NB4 (cell line): ENCODE measurements around the gene FAM193A.
"Not testable (repeated sequence)": the region's sequence is repeated elsewhere in the genome, so short reads cannot be mapped to it uniquely, and the experiment has no call there.

Experiments used
- DNase-seq: peaks from one replicate; pipeline ENCODE4 v3.0.0; 2010; ENCODE audit warnings: low read depth
- H3K4me3 ChIP-seq: one replicate; pipeline ENCODE4 v1.5.1; 2011; ENCODE audit warnings: mild to moderate bottlenecking, low read depth, low read length, moderate library complexity
- CTCF ChIP-seq: IDR thresholded peaks from one replicate; pipeline ENCODE4 v1.5.1; 2012; ENCODE audit warnings: low read depth, low read length
- MYC ChIP-seq: IDR thresholded peaks from 2 replicates; pipeline ENCODE4 v1.6.1; 2011; ENCODE audit warnings: low read depth, low read length
- POLR2A ChIP-seq: IDR thresholded peaks from 2 replicates; pipeline ENCODE4 v1.6.1; 2011; ENCODE audit warnings: mild to moderate bottlenecking; ENCODE audit not compliant: insufficient read length; ENCODE audit errors: extremely low read depth
- TF ChIP-seq, protein P1 (sequence below): IDR thresholded peaks from 2 replicates; pipeline ENCODE4 v1.6.1; 2011; ENCODE audit warnings: low read depth, low read length

Gene FAM193A

DNA sequence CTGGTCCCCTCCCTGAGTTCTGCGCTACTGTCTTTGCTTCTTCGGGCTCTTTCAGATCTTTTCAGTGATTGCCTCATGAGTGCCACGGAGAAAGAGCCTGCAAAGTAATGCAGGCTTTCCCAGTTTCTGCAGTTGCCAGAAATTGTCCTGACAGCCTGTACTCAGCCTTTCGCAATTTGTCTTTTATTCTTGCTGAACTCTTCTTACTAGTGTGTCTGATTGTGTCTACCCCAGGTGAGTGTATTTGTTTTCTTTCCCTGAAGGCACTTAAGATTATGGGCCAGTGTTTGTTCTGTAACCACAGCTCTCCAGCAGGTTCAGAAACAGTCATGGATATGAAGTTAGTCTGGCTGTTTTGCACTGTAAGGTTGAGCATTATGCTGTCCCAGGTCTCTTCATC is 47.1 kb downstream of the FAM193A start:
- TF ChIP-seq, protein P1, sequence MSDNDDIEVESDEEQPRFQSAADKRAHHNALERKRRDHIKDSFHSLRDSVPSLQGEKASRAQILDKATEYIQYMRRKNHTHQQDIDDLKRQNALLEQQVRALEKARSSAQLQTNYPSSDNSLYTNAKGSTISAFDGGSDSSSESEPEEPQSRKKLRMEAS: no peak
- TF ChIP-seq CTCF (no peak), MYC (no peak), POLR2A (no peak)
- DNase-seq: no peak
- no peak overlapping the region for H3K4me3 ChIP-seq

DNA sequence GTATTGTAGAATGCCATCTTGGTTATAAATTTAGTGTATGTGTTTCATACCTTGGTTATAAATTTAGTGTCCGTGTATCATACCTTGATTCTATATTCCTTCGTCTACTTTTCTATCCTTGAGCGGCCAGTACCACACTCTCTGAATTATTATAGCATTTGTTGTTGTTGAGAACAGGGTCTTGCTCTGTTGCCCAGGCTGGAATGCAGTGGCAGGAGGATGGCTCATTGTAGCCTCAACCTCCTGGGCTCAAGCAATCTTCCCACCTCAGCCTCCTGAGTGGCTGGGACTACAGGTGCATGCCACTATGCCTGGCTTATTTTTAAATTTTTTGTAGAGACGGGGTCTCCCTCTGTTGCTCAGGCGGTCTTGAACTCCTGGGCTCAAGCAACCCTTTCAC is 50.1 kb downstream of the FAM193A start:
- DNase-seq: no peak
- H3K4me3 ChIP-seq: no peak overlapping the region
- TF ChIP-seq MYC (no peak), CTCF (no peak), POLR2A (no peak)
- TF ChIP-seq, protein P1: no peak

DNA sequence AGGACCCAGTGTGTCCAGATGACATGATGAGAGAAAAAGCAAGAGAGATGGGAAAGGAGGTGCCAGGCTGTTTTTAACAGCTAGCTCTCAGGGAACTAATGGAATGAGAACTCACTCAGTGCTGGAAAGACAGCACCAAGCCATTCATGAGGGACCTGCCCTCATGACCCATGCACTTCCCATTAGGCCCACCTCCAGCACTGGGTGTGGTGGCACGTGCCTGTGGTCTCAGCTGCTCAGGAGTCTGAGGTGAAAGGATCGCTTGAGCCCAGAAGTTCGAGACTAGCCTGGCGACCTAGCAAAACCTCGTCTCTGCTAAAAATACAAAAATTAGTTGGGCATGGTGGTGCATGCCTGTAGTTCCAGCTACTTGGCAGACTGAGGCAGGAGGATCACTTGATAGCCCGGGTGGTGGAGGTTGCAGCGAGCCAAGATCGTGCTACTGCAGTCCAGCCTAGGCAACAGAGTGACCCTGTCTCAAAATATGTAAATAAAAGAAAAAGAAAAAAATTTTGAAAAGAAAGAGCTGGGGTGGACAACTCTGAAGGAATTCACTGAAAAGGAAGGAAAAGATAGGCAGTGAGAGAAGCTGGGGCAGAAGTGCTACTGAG is 50.9 kb downstream of the FAM193A start:
- TF ChIP-seq, protein P1: no peak
- TF ChIP-seq CTCF (no peak), MYC (no peak), POLR2A (no peak)
- DNase-seq: no peak
- no peak overlapping the region for H3K4me3 ChIP-seq

DNA sequence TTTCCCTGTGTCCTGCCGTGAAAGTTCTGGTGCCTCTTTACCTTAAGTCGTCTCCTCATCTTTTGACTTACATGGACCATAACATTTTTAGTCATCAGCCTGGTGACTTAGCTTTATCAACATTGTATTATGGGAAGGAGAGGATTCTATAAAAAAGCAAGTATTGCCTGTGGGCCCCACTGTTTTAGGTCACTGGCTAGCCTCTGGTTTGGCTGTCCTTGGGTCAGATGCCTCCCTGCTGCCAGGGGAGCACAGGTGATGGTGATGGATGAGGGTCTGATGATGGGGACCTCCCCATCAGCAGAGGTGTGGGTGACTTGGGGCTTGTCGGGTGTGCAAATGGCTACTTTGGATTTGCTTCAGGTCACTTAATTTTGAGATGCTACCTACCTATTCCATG is 51.8 kb downstream of the FAM193A start:
- DNase-seq: no peak
- TF ChIP-seq MYC (no peak), POLR2A (no peak), CTCF (no peak)
- TF ChIP-seq, protein P1: no peak
- no peak overlapping the region for H3K4me3 ChIP-seq

DNA sequence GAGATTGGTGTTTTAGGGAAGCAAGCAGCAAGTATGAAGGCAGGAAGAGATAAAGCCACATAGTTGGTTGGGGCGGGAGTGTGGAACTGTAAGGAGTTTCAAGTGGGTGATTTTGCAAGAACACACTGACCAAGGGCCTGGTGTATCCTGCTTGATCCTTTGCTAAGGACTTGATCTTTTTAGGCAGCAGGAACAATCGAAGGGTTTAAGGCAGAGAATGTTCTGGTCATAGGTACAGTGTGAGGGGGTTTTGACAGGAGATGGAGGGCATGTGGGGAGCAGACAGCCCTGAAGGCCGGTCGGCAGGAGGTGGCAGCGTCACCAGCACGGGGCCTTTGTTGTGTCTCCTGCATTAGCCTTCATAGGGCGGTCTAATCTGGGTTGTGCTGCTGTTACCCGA is 54.7 kb downstream of the FAM193A start:
- TF ChIP-seq, protein P1: 0 out of 2 replicates have a peak, but pooled peaks have one; percentile 30
- TF ChIP-seq CTCF (no peak), POLR2A (no peak), MYC (0 out of 2 replicates have a peak, but pooled peaks have one; percentile 34)
- peak; percentile 80 for DNase-seq
- H3K4me3 ChIP-seq: no peak overlapping the region

DNA sequence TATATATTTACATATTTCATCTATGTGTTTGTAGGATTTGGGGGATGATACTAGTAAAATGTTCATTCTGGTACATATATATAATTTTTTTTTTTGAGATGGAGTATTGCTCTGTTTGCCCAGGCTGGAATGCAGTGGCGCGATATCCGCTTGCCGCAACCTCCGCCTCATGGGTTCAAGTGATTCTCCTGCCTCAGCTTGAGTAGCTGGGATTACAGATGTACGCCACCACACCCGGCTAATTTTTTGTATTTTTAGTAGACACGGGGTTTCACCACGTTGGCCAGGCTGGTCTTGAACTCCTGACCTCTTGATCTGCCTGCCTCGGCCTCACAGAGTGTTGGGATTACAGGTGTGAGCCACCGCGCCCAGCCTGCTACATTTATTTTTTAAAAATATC is 55.6 kb downstream of the FAM193A start:
- not testable (repeated sequence) for DNase-seq, H3K4me3 ChIP-seq
